ENCODE data around the gene ENO4.

ENO4 gene

GRCh38 chr10:116849248-116850057, at the start of gene ENO4:
TSS of gene ENO4 (plus strand) at chr10:116849499. CDS start at chr10:116849567, 68 bp downstream.
- no peak for DNase-seq

- no peak for DNase-seq
These were observed 48.9 kb upstream of the ENO4 start for GRCh38 chr10:116800286-116800929.

- no peak for DNase-seq
These were observed 47.6 kb upstream of the ENO4 start for GRCh38 chr10:116801658-116802057.

GRCh38 chr10:116802474-116802873, 46.8 kb upstream of the ENO4 start:
- no peak for DNase-seq

- no peak for DNase-seq
These were observed 46.4 kb upstream of the ENO4 start for GRCh38 chr10:116802876-116803275.

- DNase-seq, result no peak
These were observed 45.6 kb upstream of the ENO4 start for GRCh38 chr10:116803451-116804249.

GRCh38 chr10:116808706-116809105, 40.6 kb upstream of the ENO4 start:
- no peak for DNase-seq

GRCh38 chr10:116809483-116810119, 39.7 kb upstream of the ENO4 start:
- no peak for DNase-seq

- DNase-seq, result no peak
These were observed 39.2 kb upstream of the ENO4 start for GRCh38 chr10:116810120-116810500.

GRCh38 chr10:116810895-116811294, 38.4 kb upstream of the ENO4 start:
- no peak for DNase-seq

GRCh38 chr10:116811691-116812090, 37.6 kb upstream of the ENO4 start:
- no peak for DNase-seq

GRCh38 chr10:116815641-116816415, 33.5 kb upstream of the ENO4 start:
- no peak for DNase-seq

- no peak for DNase-seq
These were observed 32.1 kb upstream of the ENO4 start for GRCh38 chr10:116817178-116817577.

- DNase-seq, result no peak
These were observed 31.4 kb upstream of the ENO4 start for GRCh38 chr10:116817780-116818343.

GRCh38 chr10:116819999-116820677, 29.2 kb upstream of the ENO4 start:
- DNase-seq, result no peak

GRCh38 chr10:116825901-116826300, 23.4 kb upstream of the ENO4 start:
- DNase-seq, result no peak

GRCh38 chr10:116826803-116827202, 22.5 kb upstream of the ENO4 start:
- no peak for DNase-seq

GRCh38 chr10:116827214-116827671, 22.1 kb upstream of the ENO4 start:
- no peak for DNase-seq

- no peak for DNase-seq
These were observed 21.2 kb upstream of the ENO4 start for GRCh38 chr10:116828116-116828515.

- DNase-seq, result no peak
These were observed 19.6 kb upstream of the ENO4 start for GRCh38 chr10:116829711-116830110.

- no peak for DNase-seq
These were observed 18.2 kb upstream of the ENO4 start for GRCh38 chr10:116831086-116831485.

All from activated CD8-positive, alpha-beta memory T cell treated with anti-CD3 and anti-CD28 coated beads for 24 hours (primary cell).